Hindlimb muscle (tissue), 1 donor: ENCODE measurements around the gene MS4A15. TPM values are rescaled to one million over a fixed set of nuclear protein-coding genes. Genes with fewer than 3 reads are reported as not detected.
"Not testable (repeated sequence)": the region's sequence is repeated elsewhere in the genome, so short reads cannot be mapped to it uniquely, and the experiment has no call there.

ENCODE experiments used
- DNase-seq: peaks from one replicate; pipeline ENCODE4 v3.0.0-alpha.2; 2013
- polyA plus RNA-seq: library from polyadenylated mRNA; unstranded; fragments of 120-200 nt; gene quantifications from one replicate; pipeline ENCODE4 v1.2.1, GENCODE V29; 2013; ENCODE audit not compliant: insufficient read length

The MS4A15 gene
- polyA plus RNA-seq, 1 donor: not detected

GRCh38 chr11:60809249-60809648 is 52.6 kb downstream of the MS4A15 start:
- DNase-seq: no peak

- no peak for DNase-seq
Observed at GRCh38 chr11:60809691-60810090, 53.0 kb downstream of the MS4A15 start.

- no peak for DNase-seq
Observed at GRCh38 chr11:60810151-60810550, 53.5 kb downstream of the MS4A15 start.

GRCh38 chr11:60810569-60810968 is 53.9 kb downstream of the MS4A15 start:
- no peak for DNase-seq

GRCh38 chr11:60813324-60813723 is 56.7 kb downstream of the MS4A15 start:
- DNase-seq: no peak

GRCh38 chr11:60814112-60814511 is 57.4 kb downstream of the MS4A15 start:
- no peak for DNase-seq

- no peak for DNase-seq
Observed at GRCh38 chr11:60816590-60817157, 60.0 kb downstream of the MS4A15 start.

- DNase-seq: no peak
Observed at GRCh38 chr11:60818057-60818456, 61.4 kb downstream of the MS4A15 start.

GRCh38 chr11:60821827-60822599 is 65.3 kb downstream of the MS4A15 start:
- DNase-seq: no peak

GRCh38 chr11:60823745-60824306 is 67.2 kb downstream of the MS4A15 start:
- DNase-seq: not testable (repeated sequence)

GRCh38 chr11:60825118-60825517 is 68.5 kb downstream of the MS4A15 start:
- no peak for DNase-seq

GRCh38 chr11:60825790-60826189 is 69.1 kb downstream of the MS4A15 start:
- DNase-seq: no peak

Other genes with a start within 250 kb of the MS4A15 start
- gene MS4A13, start 241.5 kb upstream of the MS4A15 start, polyA plus RNA-seq: not detected
- gene MS4A8, start 57.3 kb upstream of the MS4A15 start, polyA plus RNA-seq: 5.6 TPM
- gene MS4A18, start 32.1 kb upstream of the MS4A15 start, polyA plus RNA-seq: not detected
- gene MS4A10, start 28.5 kb downstream of the MS4A15 start, polyA plus RNA-seq: not detected
- 22.6 TPM for gene CCDC86, start 85.2 kb downstream of the MS4A15 start, polyA plus RNA-seq
- 0.65 TPM for gene PTGDR2, start 99.1 kb downstream of the MS4A15 start, polyA plus RNA-seq
- 0.36 TPM for gene ZP1, start 110.7 kb downstream of the MS4A15 start, polyA plus RNA-seq
- 64.2 TPM for gene PRPF19, start 149.7 kb downstream of the MS4A15 start, polyA plus RNA-seq
- gene TMEM109, start 157.3 kb downstream of the MS4A15 start, polyA plus RNA-seq: 102 TPM
- 37.2 TPM for gene TMEM132A, start 167.6 kb downstream of the MS4A15 start, polyA plus RNA-seq
- gene SLC15A3, start 195.3 kb downstream of the MS4A15 start, polyA plus RNA-seq: 27.9 TPM
- 0.40 TPM for gene CD6, start 214.8 kb downstream of the MS4A15 start, polyA plus RNA-seq